GM23338 (cell line): Measurements from ENCODE around the gene GKN1. TPM values are rescaled to one million over a fixed set of nuclear protein-coding genes. Genes with fewer than 3 reads are reported as not detected.

ENCODE experiments used
- ATAC-seq: fragments of 200-7000 bp; cut with Tn5 transposase; 3 replicates; pipeline ENCODE4 v1.9.1; 2020
- DNase-seq: peaks from one replicate; pipeline ENCODE4 v3.0.0-alpha.2; 2015; ENCODE audit warnings: low spot score
- H2AFZ ChIP-seq: fragments of 200-600 bp; sonication (generic); 2 replicates; pipeline ENCODE4 v1.8.0; 2016; ENCODE audit warnings: antibody characterized with exemption, mild to moderate bottlenecking, moderate library complexity
- H3F3A ChIP-seq: fragments of 200-600 bp; sonication (generic); replicated peaks from 2 replicates; pipeline ENCODE4 v1.8.0; 2017; ENCODE audit warnings: antibody characterized with exemption, mixed run types, low read depth
- H3K27ac ChIP-seq: fragments of 200-600 bp; sonication (generic); 2 replicates; pipeline ENCODE4 v1.6.1; 2016; ENCODE audit warnings: low read depth
- H3K27me3 ChIP-seq: fragments of 200-600 bp; sonication (generic); 2 replicates; pipeline ENCODE4 v1.8.0; 2016; ENCODE audit warnings: mild to moderate bottlenecking, mixed run types, moderate library complexity; ENCODE audit not compliant: insufficient read depth
- H3K36me3 ChIP-seq: fragments of 200-600 bp; sonication (generic); 2 replicates; pipeline ENCODE4 v1.8.0; 2016; ENCODE audit warnings: mild to moderate bottlenecking; ENCODE audit not compliant: insufficient read depth
- H3K4me1 ChIP-seq: fragments of 200-600 bp; sonication (generic); 2 replicates; pipeline ENCODE4 v1.8.0; 2016; ENCODE audit warnings: mild to moderate bottlenecking, moderate library complexity; ENCODE audit not compliant: insufficient read depth
- H3K4me2 ChIP-seq: fragments of 200-600 bp; sonication (generic); 2 replicates; pipeline ENCODE4 v1.7.1; 2017; ENCODE audit warnings: mixed run types
- H3K4me3 ChIP-seq: fragments of 200-600 bp; sonication (generic); 2 replicates; pipeline ENCODE4 v1.6.1; 2016; ENCODE audit warnings: mixed run types
- H3K79me2 ChIP-seq: fragments of 200-600 bp; sonication (generic); replicated peaks from 2 replicates; pipeline ENCODE4 v1.8.0; 2017; ENCODE audit warnings: mild to moderate bottlenecking; ENCODE audit not compliant: insufficient read depth
- H3K9me2 ChIP-seq: fragments of 200-600 bp; sonication (generic); 2 replicates; pipeline ENCODE4 v1.8.0; 2017; ENCODE audit not compliant: insufficient read depth
- H4K20me1 ChIP-seq: fragments of 200-600 bp; sonication (generic); replicated peaks from 2 replicates; pipeline ENCODE4 v1.8.0; 2017; ENCODE audit warnings: mild to moderate bottlenecking; ENCODE audit not compliant: insufficient read depth
- H3K27ac Mint-ChIP-seq: 2 replicates; pipeline ENCODE4 v1.8.0; 2020; ENCODE audit warnings: inconsistent platforms, mild to moderate bottlenecking, moderate library complexity, mixed read lengths
- H3K27me3 Mint-ChIP-seq: 3 replicates; pipeline ENCODE4 v1.8.0; 2022; ENCODE audit warnings: low read depth, mild to moderate bottlenecking, moderate library complexity, mixed read lengths, inconsistent platforms; ENCODE audit not compliant: insufficient read depth, poor library complexity
- H3K36me3 Mint-ChIP-seq: 3 replicates; pipeline ENCODE4 v1.8.0; 2021; ENCODE audit warnings: low read depth, mild to moderate bottlenecking, inconsistent platforms, moderate library complexity, mixed read lengths
- H3K4me1 Mint-ChIP-seq: 3 replicates; pipeline ENCODE4 v1.8.0; 2020; ENCODE audit warnings: mild to moderate bottlenecking, inconsistent platforms, mixed read lengths
- H3K4me3 Mint-ChIP-seq: 3 replicates; pipeline ENCODE4 v1.8.0; 2021; ENCODE audit warnings: moderate library complexity, mild to moderate bottlenecking, inconsistent platforms, mixed read lengths
- H3K9me3 Mint-ChIP-seq: 3 replicates; pipeline ENCODE4 v1.8.0; 2020; ENCODE audit warnings: moderate library complexity, mild to moderate bottlenecking, inconsistent platforms, mixed read lengths
- CREB1 ChIP-seq: fragments of 250-450 bp; sonication (Bioruptor Pico); IDR thresholded peaks from 2 replicates; pipeline ENCODE4 v1.5.0; 2020; ENCODE audit warnings: low read depth, mild to moderate bottlenecking, moderate library complexity
- CTCF ChIP-seq, 2 experiments: fragments of 200-600 bp in 1 of 2; sonication (generic) in 1 of 2; conservative IDR thresholded peaks; 2 replicates each; pipeline versions ENCODE4 v1.5.1 to v1.6.1; 2016 to 2017; ENCODE audit warnings: antibody characterized with exemption in 2 of 2, low read depth in 2 of 2, mild to moderate bottlenecking in 2 of 2, moderate library complexity in 1 of 2
- ETS1 ChIP-seq: IDR thresholded peaks from 2 replicates; pipeline ENCODE4 v1.6.1; 2016; ENCODE audit warnings: antibody characterized with exemption
- EZH2 ChIP-seq: fragments of 200-600 bp; sonication (generic); IDR thresholded peaks from one replicate; pipeline ENCODE4 v1.8.0; 2017; ENCODE audit warnings: antibody characterized with exemption, mild to moderate bottlenecking, low read depth; ENCODE audit not compliant: unreplicated experiment
- EZH2phosphoT487 ChIP-seq: fragments of 200-600 bp; sonication (generic); IDR thresholded peaks from one replicate; pipeline ENCODE4 v1.8.1; 2018; ENCODE audit warnings: antibody characterized with exemption; ENCODE audit not compliant: unreplicated experiment
- NANOG ChIP-seq: IDR thresholded peaks from 2 replicates; pipeline ENCODE4 v1.6.1; 2016; ENCODE audit warnings: antibody characterized with exemption, borderline replicate concordance
- POLR2AphosphoS5 ChIP-seq: IDR thresholded peaks from 2 replicates; pipeline ENCODE4 v1.6.1; 2016; ENCODE audit warnings: antibody characterized with exemption, low read depth
- REST ChIP-seq: IDR thresholded peaks from one replicate; pipeline ENCODE4 v1.6.1; 2018; ENCODE audit warnings: antibody characterized with exemption; ENCODE audit not compliant: unreplicated experiment
- STAT1 ChIP-seq: IDR thresholded peaks from one replicate; pipeline ENCODE4 v1.6.1; 2016; ENCODE audit warnings: antibody characterized with exemption; ENCODE audit not compliant: unreplicated experiment
- ZNF114 ChIP-seq: fragments of 250-450 bp; sonication (Bioruptor Pico); IDR thresholded peaks from 2 replicates; pipeline ENCODE4 v1.5.0; 2020; ENCODE audit warnings: mild to moderate bottlenecking, moderate library complexity
- ZNF462 ChIP-seq: fragments of 250-450 bp; sonication (Bioruptor Pico); IDR thresholded peaks from 2 replicates; pipeline ENCODE4 v1.5.0; 2020; ENCODE audit warnings: mild to moderate bottlenecking, moderate library complexity
- polyA plus RNA-seq: library from polyadenylated mRNA; unstranded; fragments of >200 nt; fragmentation: Nextera tagmentation; extraction: Ambion mirVana; gene quantifications from 2 replicates; pipeline ENCODE4 v1.2.1, GENCODE V29; 2016
- total RNA-seq: library from RNA; depleted of rRNA; stranded (reverse); fragments of >200 nt; shearing (Covaris generic); gene quantifications from 2 replicates; pipeline ENCODE4 v1.2.3, GENCODE V29; 2014

The GKN1 gene
- total and polyA plus RNA-seq, 2 experiments from 2014 or later: not detected

- Histone ChIP-seq H3F3A (no peaks in the 10 kb centered on the region), H3K27ac (no peak overlapping the region), H3K4me1 (no peaks in the 10 kb centered on the region), H3K36me3 (no peaks in the 10 kb centered on the region), H3K79me2 (no peaks in the 10 kb centered on the region), H3K4me2 (no peak overlapping the region), H3K9me2 (no peaks in the 10 kb centered on the region), H4K20me1 (no peaks in the 10 kb centered on the region), H2AFZ (no peak overlapping the region), H3K4me3 (no peak overlapping the region), H3K27me3 (no peaks in the 10 kb centered on the region)
- DNase-seq (no peak), ATAC-seq (no peak)
- Mint-ChIP-seq H3K9me3 (no peaks in the 10 kb centered on the region), H3K4me1 (no peaks in the 10 kb centered on the region; the same call in 2 of the 3 replicates), H3K27ac (no peak overlapping the region), H3K27me3 (no peaks in the 10 kb centered on the region), H3K4me3 (no peak overlapping the region), H3K36me3 (no peaks in the 10 kb centered on the region)
- TF ChIP-seq STAT1 (no peak), ZNF462 (CRISPR knock-in tag) (no peak), REST (no peak), CREB1 (CRISPR knock-in tag) (no peak), ZNF114 (no peak), POLR2AphosphoS5 (no peak), CTCF (conservative IDR thresholded peaks at IDR 0.05; ENCODE audit: low read depth in 2 of 2) (no peak), NANOG (no peak), EZH2phosphoT487 (no peak), EZH2 (no peak), ETS1 (no peak)
These were observed 18.5 kb downstream of the GKN1 start for GRCh38 chr2:68992933-68993332.
